Measurements from ENCODE around the gene TENM4.

The TENM4 gene

GRCh38 chr11:78759071-78759470 is 681.8 kb downstream of the TENM4 start:
- no peak for DNase-seq

GRCh38 chr11:78753297-78753696 is 687.5 kb downstream of the TENM4 start:
- DNase-seq, result no peak

- DNase-seq, result no peak
These were observed 688.3 kb downstream of the TENM4 start for GRCh38 chr11:78752494-78752893.

- no peak for DNase-seq
These were observed 691.7 kb downstream of the TENM4 start for GRCh38 chr11:78748918-78749690.

- no peak for DNase-seq
These were observed 695.9 kb downstream of the TENM4 start for GRCh38 chr11:78744949-78745348.

GRCh38 chr11:78744202-78744601 is 696.6 kb downstream of the TENM4 start:
- DNase-seq, result no peak

- no peak for DNase-seq
These were observed 698.4 kb downstream of the TENM4 start for GRCh38 chr11:78742430-78742829.

- DNase-seq, result no peak
These were observed 699.1 kb downstream of the TENM4 start for GRCh38 chr11:78741741-78742140.

GRCh38 chr11:78740199-78741071 is 700.4 kb downstream of the TENM4 start:
- no peak for DNase-seq

- no peak for DNase-seq
These were observed 702.9 kb downstream of the TENM4 start for GRCh38 chr11:78737891-78738290.

GRCh38 chr11:78737301-78737700 is 703.5 kb downstream of the TENM4 start:
- DNase-seq, result no peak

- DNase-seq, result no peak
These were observed 705.1 kb downstream of the TENM4 start for GRCh38 chr11:78735711-78736110.

GRCh38 chr11:78733031-78733430 is 707.8 kb downstream of the TENM4 start:
- DNase-seq, result peak; percentile 69

- DNase-seq, result no peak
These were observed 708.6 kb downstream of the TENM4 start for GRCh38 chr11:78732246-78732645.

GRCh38 chr11:78731027-78731426 is 709.8 kb downstream of the TENM4 start:
- DNase-seq, result no peak

GRCh38 chr11:78730267-78730824 is 710.5 kb downstream of the TENM4 start:
- DNase-seq, result no peak

GRCh38 chr11:78727816-78728215 is 713.0 kb downstream of the TENM4 start:
- peak; percentile 53 for DNase-seq

- no peak for DNase-seq
These were observed 715.6 kb downstream of the TENM4 start for GRCh38 chr11:78725200-78725599.

GRCh38 chr11:78722786-78723185 is 718.0 kb downstream of the TENM4 start:
- no peak for DNase-seq

- no peak for DNase-seq
These were observed 720.4 kb downstream of the TENM4 start for GRCh38 chr11:78720281-78720989.

- no peak for DNase-seq
These were observed 723.8 kb downstream of the TENM4 start for GRCh38 chr11:78717041-78717440.

- DNase-seq, result peak; percentile 13
These were observed 725.1 kb downstream of the TENM4 start for GRCh38 chr11:78715639-78716311.

- no peak for DNase-seq
These were observed 726.3 kb downstream of the TENM4 start for GRCh38 chr11:78714539-78714938.
